ENCODE measurements around the gene DSEL.
A peak's percentile ranks its signal among the peaks of the same experiment; 100 is the strongest.

The DSEL gene

DNA sequence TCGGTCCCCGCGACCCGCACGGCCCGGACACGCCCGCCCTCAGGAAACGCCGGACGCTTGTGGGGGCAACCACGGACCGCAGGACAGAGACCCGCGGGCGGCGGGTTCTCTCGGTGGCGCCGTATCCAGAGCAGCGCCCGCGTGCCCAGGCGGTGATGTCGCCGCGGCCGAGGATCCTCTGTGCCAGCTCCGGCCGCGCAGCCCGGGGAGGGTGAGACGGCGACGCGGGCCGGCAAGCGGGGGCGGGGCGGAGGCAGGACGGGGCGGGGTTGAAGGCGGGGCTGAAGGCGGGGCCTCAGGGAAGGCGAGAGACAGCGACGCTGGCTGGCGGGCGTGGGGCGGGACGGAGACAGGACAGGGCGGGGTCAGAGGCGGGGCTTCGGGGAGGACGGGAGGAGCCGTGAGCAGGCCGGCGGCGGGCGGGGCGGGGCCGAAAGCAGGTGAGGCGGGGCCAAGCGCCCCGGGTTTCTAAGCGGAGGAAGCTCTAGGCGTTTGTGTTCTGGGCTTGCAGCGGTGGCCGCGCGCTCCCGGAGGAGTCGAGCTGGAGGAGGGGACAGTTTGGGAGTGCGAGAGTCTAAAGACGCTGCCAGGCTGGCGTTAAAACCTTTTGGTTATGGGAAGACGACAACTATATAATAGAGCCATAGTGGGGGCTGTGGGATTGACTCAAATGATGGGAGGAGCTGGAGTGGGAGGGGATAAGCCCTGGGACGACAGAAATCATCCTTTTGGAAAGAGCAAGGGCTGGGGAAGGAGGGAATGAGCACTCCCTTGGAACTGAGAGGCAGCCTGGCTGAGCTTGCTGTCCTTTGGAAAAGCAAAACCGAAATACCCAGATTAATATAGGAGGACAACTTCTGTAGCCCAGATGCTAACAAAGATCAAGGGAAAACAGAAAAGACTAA is at the start of gene DSEL:
DSEL (minus strand) TSS at position 182 of the 905 bp plus-strand sequence. CDS start 2,112 bp downstream, outside the sequence.
- peak; percentile 93 to 97 for DNase-seq (ENCODE audit: low read depth in 2 of 2)

GRCh38 chr18:67553437-67553836 is 36.9 kb upstream of the DSEL start:
- no peak for DNase-seq (ENCODE audit: low read depth in 2 of 2)

- no peak for DNase-seq (ENCODE audit: low read depth in 2 of 2)
Measured at GRCh38 chr18:67550872-67551520, 34.5 kb upstream of the DSEL start.

DNA sequence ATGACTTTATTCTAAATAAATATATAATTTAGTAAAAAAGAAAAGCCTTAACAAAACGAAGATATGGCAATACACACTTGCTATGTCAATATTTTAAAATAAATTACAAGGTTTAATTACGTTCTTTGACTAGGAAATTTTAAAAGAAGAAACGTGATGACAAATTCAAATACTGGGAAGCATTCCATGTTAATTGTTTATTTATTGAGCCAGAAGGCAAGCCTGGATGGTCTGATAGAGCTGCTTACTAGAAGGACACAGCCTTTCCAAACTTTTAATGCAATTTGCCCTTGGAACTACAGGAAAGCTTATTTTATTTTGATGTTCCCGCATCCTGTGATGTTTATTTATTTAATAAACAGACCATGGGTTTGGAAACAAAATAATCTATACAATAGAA is 33.4 kb upstream of the DSEL start:
- no peak for DNase-seq (ENCODE audit: low read depth in 2 of 2)

DNA sequence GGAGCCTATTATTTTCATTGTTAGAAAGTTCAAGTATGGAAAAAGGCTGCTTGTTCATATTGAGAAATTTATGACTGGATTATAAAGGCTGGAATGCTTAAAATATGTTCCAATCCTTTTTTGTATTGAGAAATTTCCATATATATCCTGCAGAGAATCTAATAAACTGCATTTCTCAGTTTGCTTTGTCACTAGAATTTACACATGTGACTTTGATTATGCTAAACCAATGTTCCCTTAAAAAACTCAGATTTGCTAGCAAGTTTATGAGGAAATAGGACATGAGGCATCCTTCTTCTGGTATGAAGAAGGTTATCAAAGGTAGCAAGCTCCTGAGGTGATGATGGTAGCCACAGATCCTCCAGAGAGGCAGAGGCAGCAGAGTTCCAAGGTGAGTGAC is 29.2 kb upstream of the DSEL start:
- no peak for DNase-seq (ENCODE audit: low read depth in 2 of 2)

GRCh38 chr18:67540559-67540958 is 24.0 kb upstream of the DSEL start:
- no peak for DNase-seq (ENCODE audit: low read depth in 2 of 2)

GRCh38 chr18:67531929-67532328 is 15.4 kb upstream of the DSEL start:
- no peak for DNase-seq (ENCODE audit: low read depth in 2 of 2)

DNA sequence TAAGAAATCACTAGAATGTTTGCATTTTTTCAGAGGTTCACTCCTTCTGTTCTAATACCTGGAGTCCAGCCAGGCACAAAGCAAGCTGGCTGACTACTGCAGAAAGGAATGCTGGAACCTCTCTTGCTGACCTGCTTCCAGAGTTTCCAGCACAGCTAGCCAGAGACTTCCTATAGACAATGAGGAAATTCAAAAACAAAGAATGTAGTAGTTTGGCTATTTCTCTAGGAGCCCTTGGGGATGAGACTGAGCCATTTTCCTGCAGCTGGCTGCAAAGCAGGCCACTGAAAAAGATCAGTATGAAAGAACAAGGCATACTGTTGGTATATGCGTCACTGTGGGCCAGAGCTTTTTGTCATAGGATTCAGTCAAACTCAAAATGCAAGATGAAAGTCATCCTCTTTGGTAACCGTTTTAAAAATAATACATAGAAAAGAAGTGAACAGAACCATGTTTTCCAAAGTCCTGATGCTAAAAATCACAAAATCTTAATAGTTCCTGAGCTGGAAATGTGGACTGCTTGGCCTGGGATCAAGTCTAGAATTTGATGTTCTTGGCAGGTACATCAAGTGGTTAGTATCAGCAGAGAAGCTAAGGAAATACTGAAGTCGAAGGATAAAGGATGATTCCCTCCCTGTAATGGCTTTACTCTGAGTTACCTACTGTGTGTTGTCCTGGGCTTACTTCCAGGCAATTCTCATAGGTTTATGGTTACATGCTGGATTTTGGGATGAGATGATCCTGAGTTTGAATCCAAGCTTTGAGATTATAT is 9.0 kb upstream of the DSEL start:
- no peak for DNase-seq (ENCODE audit: low read depth in 2 of 2)

DNA sequence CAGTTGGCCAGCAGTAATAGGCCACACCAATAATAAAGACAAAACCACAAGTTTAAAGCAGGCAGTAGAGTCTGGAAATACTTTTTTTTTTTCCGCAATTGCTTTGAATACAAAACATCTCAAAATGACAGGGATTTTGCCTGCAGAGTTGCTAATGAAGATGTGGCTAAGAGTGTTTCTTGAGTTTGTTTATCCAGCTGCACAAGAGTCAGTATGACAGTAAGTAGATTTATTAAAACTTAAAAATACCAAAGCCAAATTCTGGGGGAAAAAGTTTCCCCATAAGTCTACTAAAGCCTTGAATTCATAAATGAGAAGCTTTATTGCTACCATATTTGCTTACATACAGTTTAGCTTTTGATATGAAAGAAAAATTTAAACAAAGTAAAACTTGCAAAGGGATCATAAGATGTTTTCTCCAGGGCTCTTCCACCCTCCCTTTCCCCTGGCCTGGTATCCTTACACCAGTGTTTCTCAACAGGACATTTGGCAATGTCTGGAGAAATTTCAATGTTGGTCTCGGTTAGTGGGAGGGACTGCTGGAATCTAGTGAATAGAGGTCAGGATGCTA is 3.9 kb upstream of the DSEL start:
- no peak for DNase-seq (ENCODE audit: low read depth in 2 of 2)

DNA sequence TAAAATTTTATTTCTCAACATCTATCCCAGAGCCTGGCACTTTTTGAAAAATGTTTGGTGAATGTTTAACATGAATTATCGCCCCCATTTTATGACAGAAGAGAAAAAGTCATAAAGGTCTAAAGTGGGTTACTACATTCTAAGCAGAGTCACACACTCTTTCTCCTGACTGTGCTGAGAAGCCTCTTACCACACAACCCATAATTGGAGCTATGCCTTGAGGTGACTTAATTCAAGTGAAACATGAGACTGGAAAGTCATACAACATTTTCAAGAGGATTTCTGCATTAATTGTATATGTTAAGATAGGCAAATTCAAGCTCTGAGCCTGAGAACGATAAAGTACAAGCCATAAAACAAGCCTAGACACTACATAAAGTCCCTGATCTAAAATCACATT is 3.1 kb upstream of the DSEL start:
- DNase-seq (ENCODE audit: low read depth in 2 of 2) = no peak

DNA sequence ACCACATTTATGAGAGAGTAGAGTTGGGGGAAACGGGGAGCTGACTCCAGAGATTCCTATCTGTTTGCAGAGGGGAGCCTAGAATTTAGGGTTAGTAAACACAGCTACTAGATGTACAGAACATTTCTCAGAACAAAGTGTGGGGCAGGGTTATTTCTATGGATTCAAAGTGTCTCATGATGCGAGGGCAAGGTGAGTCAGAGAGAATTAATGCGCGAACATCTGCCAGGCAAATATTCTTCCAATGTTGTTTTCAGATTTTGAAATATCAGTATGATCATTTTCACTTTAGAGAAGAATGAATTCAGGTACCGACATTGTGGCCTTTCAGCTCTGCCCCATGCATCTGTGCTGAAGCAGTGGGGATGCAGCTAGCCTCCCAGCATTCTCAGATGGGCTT is 2.0 kb upstream of the DSEL start:
- no peak for DNase-seq (ENCODE audit: low read depth in 2 of 2)

DNA sequence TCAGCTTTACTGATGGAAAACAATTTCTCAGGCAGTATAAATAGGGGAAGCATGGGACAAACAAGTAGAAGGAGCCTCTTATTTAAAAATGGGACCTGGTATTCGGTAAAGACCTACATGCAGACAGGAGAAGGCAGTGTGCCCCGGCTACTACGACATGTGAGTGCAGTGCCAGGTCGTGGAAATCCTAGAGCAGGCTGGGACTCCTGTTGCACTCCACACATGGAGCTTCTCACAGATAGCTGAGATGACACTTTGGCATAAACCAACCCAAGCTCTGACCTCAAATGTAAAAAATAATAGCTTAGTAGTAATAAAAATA is 885 bp upstream of the DSEL start:
- no peak for DNase-seq (ENCODE audit: low read depth in 2 of 2)

DNA sequence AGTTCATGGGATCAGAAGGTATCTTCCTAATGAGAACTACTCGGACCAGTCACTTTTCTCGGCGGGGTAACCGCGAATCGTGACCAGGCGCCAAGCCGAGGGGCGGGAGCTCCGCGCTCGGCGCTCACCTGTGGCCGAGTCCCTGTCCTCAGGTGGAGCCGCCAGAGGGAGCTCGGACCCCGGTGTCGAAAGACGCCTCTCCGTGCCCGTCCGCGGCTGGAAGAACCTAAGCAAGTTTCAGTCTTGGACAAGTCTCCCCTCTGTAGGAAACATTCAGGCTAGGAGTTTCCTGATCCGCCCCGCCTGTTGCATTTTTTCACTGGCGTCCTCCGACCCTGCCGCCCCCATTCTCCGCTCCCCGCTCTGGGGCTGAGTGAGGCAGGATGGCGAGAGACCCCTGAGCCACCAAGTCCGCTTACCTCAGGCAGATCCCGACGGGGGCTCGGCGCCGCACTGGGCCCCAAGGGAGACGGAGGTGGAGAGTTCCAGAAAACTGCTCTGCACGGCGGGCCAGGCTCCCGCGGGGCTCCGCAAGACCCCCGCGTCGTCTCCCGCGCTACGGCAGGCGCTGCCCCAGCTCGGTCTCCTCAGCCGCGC is 480 bp downstream of the DSEL start:
- DNase-seq (ENCODE audit: low read depth in 2 of 2) = peak; percentile 24 to 50

GRCh38 chr18:67514901-67515540 is 1.5 kb downstream of the DSEL start:
- no peak for DNase-seq (ENCODE audit: low read depth in 2 of 2)

DNA sequence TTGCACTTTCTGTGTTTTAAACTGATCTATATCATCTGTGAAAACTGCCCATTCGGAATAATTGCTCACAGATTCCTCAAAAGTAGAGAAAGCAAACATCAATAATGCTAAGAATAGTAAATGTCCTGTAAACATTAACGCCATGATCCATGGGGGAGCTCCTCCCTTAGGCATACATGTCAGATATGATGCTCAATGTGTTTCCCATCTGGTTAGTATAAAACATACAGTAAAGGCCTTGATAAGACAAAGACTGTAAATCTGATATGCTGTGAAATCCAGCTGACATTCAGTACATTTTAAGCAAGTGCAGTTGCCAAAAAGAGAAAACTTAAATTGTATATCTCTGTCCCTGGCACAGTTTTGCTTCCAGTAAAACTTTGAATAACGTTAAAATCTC is 2.1 kb downstream of the DSEL start:
- no peak for DNase-seq (ENCODE audit: low read depth in 2 of 2)

GRCh38 chr18:67513280-67513679 is 3.2 kb downstream of the DSEL start:
- DNase-seq (ENCODE audit: low read depth in 2 of 2) = no peak

GRCh38 chr18:67511840-67512239 is 4.7 kb downstream of the DSEL start:
- no peak for DNase-seq (ENCODE audit: low read depth in 2 of 2)

DNA sequence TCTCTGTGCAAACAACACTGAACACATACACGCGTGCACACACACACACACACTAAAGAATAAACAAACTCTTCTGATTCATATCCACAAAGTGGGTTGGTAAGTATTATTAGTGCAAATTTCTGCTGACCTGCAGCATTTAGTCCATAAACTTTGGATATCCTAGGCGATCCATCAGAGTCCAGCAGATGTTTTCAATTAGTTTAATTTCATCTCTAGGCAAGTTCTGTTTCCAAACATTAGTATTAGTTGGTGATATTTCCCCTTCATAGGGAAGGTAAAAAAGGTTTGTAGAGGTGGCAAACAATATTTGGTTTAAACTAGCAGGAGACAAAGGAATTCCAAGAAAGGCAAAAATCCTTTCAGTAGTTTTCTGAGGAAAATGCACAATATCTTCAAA is 5.7 kb downstream of the DSEL start:
- no peak for DNase-seq (ENCODE audit: low read depth in 2 of 2)

DNA sequence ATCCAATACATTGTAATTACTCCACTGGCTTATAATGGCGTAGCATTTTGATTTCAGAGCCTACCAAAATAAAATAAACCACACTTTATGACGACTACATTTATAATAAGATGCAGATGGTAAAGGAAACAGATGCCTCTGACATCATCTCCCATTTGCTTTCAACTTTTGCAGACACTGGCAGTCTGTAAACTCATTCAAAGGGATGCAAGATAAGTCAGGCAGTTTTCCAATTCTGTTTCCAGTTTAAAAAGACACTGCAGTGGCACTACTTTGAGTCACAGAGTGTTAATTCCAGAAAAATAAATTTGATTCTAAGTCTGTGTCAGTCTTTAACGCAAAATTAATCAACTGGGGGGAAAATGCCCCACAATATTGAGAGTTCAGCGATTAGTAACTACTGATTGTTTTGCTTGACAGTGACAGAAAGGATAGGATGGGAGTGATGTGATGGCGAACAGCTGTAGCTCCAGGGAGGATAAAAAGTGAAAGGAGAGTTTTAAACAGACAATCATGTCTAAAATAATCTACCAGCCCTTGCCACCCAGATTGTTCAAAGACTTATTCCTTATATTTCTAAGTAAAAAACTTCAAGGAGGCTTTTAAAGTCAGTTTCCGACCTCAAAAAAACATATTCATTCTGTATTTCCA is 6.7 kb downstream of the DSEL start:
- DNase-seq (ENCODE audit: low read depth in 2 of 2) = no peak

- no peak for DNase-seq (ENCODE audit: low read depth in 2 of 2)
Measured at GRCh38 chr18:67508146-67508545, 8.4 kb downstream of the DSEL start.

GRCh38 chr18:67504739-67505138 is 11.8 kb downstream of the DSEL start:
- DNase-seq (ENCODE audit: low read depth in 2 of 2) = no peak

Data from stimulated activated CD4-positive, alpha-beta T cell treated with anti-CD3 and anti-CD28 coated beads, Interleukin-15, amount 100 ng/mL, for 48 hours (primary cell).